ENCODE data around the gene MYL12B. TPM values are rescaled to one million over a fixed set of nuclear protein-coding genes. Genes with fewer than 3 reads are reported as not detected.

Gene MYL12B
- total and polyA plus RNA-seq, 2 of the 8 experiments (the other 6 are each of a cell fraction or from before 2014, with no cell fraction given) = 174 to 188 TPM

GRCh38 chr18:3305933-3306332, 44.0 kb downstream of the MYL12B start:
- no peaks in the 10 kb centered on the region for H3K23me2 ChIP-seq (ENCODE audit: low read depth, low read length)
- H3K9ac ChIP-seq (replicated peaks in 1 of 4; ENCODE audit: extremely low read depth in 1 of 4, low read depth in 3 of 4, low read length in 3 of 4) = no peak overlapping the region
- no peaks in the 10 kb centered on the region for H4K20me1 ChIP-seq (replicated peaks in 1 of 2; ENCODE audit: control insufficient read depth in 1 of 2, insufficient read depth in 2 of 2, low read length in 2 of 2)
- no peak overlapping the region for H2BK15ac ChIP-seq (ENCODE audit: low read length)
- H3K4ac ChIP-seq (replicated peaks; ENCODE audit: insufficient read length, low read depth, low read length) = no peak overlapping the region
- no peak overlapping the region; the same call in 1 of the 2 replicates for H3K18ac ChIP-seq (ENCODE audit: extremely low read depth, low read length)
- H2BK5ac ChIP-seq (ENCODE audit: low read depth, low read length) = no peak overlapping the region
- CTCF ChIA-PET (ENCODE audit: partially characterized antibody) = interaction anchor here (1.3 kb wide), 1 partner anchor 8 kb away, joined by 8 read pairs; no protein-coding TSS in a partner anchor
- DNase-seq (ENCODE audit: low read depth in 1 of 2, low spot score in 2 of 2) = no peak
- no peaks in the 10 kb centered on the region for H3K79me1 ChIP-seq (ENCODE audit: low read depth, low read length)
- no peak overlapping the region for H3K27ac ChIP-seq (ENCODE audit: low read depth, low read length)
- H3K56ac ChIP-seq (replicated peaks; ENCODE audit: insufficient read length, low read depth, low read length) = no peak overlapping the region
- no peak overlapping the region for H2BK20ac ChIP-seq (ENCODE audit: low read length)
- H3K23ac ChIP-seq (ENCODE audit: insufficient read length) = no peak overlapping the region
- H2BK120ac ChIP-seq (replicated peaks; ENCODE audit: low read depth, low read length) = no peak overlapping the region
- H2AFZ ChIP-seq (ENCODE audit: low read length) = peak overlapping the region; percentile 92
- POLR2A ChIA-PET (ENCODE audit: partially characterized antibody) = no interaction called here
- 62% methylated on average over 8 of the region's 8 CpGs; no CpG with 5 or more reads in 1 of the 2 experiments for WGBS, 2 experiments (ENCODE audit: extremely low coverage in 1 of 2, insufficient coverage in 1 of 2, insufficient read length in 1 of 2, insufficient replicate concordance in 2 of 2, low coverage in 1 of 2, low lambda C conversion rate in 2 of 2, missing lambda C conversion rate in 1 of 2)
- H3K9me3 ChIP-seq (ENCODE audit: insufficient read depth in 2 of 2, low read depth in 1 of 2, low read length in 1 of 2) = no peaks in the 10 kb centered on the region
- peak overlapping the region; percentile 3; the same call in 1 of the 2 replicates for H2BK12ac ChIP-seq (ENCODE audit: low read depth, low read length)
- no peak overlapping the region for H4K91ac ChIP-seq (replicated peaks; ENCODE audit: insufficient read length, low read length)
- H4K8ac ChIP-seq (ENCODE audit: extremely low read depth, insufficient read depth, low read length) = no peak overlapping the region
- H3K79me2 ChIP-seq (ENCODE audit: control insufficient read depth in 1 of 2, insufficient read depth in 2 of 2, low read length in 2 of 2) = no peaks in the 10 kb centered on the region
- no peak overlapping the region for H4K5ac ChIP-seq (ENCODE audit: insufficient read length, low read depth, low read length)
- H3K4me3 ChIP-seq (ENCODE audit: extremely low read depth in 1 of 4, insufficient read depth in 2 of 4, low read depth in 3 of 4, low read length in 4 of 4) = no peak overlapping the region
- no peaks in the 10 kb centered on the region for H3K36me3 ChIP-seq (ENCODE audit: control insufficient read depth in 2 of 4, insufficient read depth in 4 of 4, low read length in 3 of 4)
- FAIRE-seq = no peak
- no peak overlapping the region for H3K14ac ChIP-seq (ENCODE audit: insufficient read length)
- H3K27me3 ChIP-seq (replicated peaks in 1 of 4; ENCODE audit: control insufficient read depth in 3 of 4, extremely low read depth in 1 of 4, insufficient read depth in 3 of 4, low read length in 3 of 4) = no peaks in the 10 kb centered on the region
- no peak overlapping the region for H2AK5ac ChIP-seq (ENCODE audit: low read depth, low read length)
- TF ChIP-seq NANOG (IDR thresholded peaks at IDR 0.05; ENCODE audit: insufficient read depth, low read depth, low read length, poor library complexity, severe bottlenecking) (no peak), KDM1A (IDR thresholded peaks at IDR 0.05; ENCODE audit: borderline replicate concordance, low read length) (no peak), CBX5 (IDR thresholded peaks at IDR 0.05; ENCODE audit: low read depth, low read length) (no peak), PHF8 (conservative IDR thresholded peaks at IDR 0.05; ENCODE audit: low read depth, low read length) (no peak), KDM5A (IDR thresholded peaks at IDR 0.05; ENCODE audit: low read length) (no peak), POLR2AphosphoS5 (IDR thresholded peaks at IDR 0.05; ENCODE audit: low read depth, low read length) (no peak), JUND (IDR thresholded peaks at IDR 0.05; ENCODE audit: low read length) (no peak), CTBP2 (IDR thresholded peaks at IDR 0.05; ENCODE audit: borderline replicate concordance, insufficient read depth, insufficient read length, low read length) (no peak), SIN3A (conservative IDR thresholded peaks at IDR 0.05 in 1 of 2, IDR thresholded peaks at IDR 0.05 in 1 of 2; ENCODE audit: low read depth in 1 of 2, low read length in 2 of 2) (no peak), NRF1 (IDR thresholded peaks at IDR 0.05; ENCODE audit: low read depth, low read length) (no peak), CBX8 (IDR thresholded peaks at IDR 0.05; ENCODE audit: borderline replicate concordance, low read depth, low read length) (no peak)
- H3K4me2 ChIP-seq (ENCODE audit: insufficient read depth in 1 of 2, low read depth in 2 of 2, low read length in 2 of 2) = no peak overlapping the region
- H3K4me1 ChIP-seq (replicated peaks in 1 of 4; ENCODE audit: control insufficient read depth in 3 of 4, insufficient read depth in 4 of 4, low read length in 3 of 4) = peaks cover 0 to 6% (median 1%) of the 10 kb centered on the region in 4 experiments; a peak in 3 of 7 replicates

Data from H1 (cell line).